ENCODE results near the gene IQCE. TPM values are rescaled to one million over a fixed set of nuclear protein-coding genes. Genes with fewer than 3 reads are reported as not detected.

IQCE gene
- total RNA-seq, 1 experiment from 2014 or later: 44.8 TPM

- intact Hi-C loops (cut with micrococcal nuclease; ENCODE audit: unreplicated experiment) (no loop called here), in situ Hi-C loops (cut with HindIII; ENCODE audit: low pct_unique_long_range_greater_than_20kb, low sequenced_read_pairs) (no loop called here)
- Histone ChIP-seq H3K36me3 (ENCODE audit: control insufficient read depth, insufficient read depth, low read length) (no peaks in the 10 kb centered on the region; the same call in 1 of the 2 replicates), H3K4me3 (ENCODE audit: low read depth in 2 of 2, low read length in 2 of 2) (no peak overlapping the region), H3K9me3 (ENCODE audit: control insufficient read depth, insufficient read depth, low read depth, low read length) (no peaks in the 10 kb centered on the region), H3K27me3 (ENCODE audit: control insufficient read depth, insufficient read depth, low read length) (no peaks in the 10 kb centered on the region), H3K4me1 (ENCODE audit: control insufficient read depth, insufficient read depth, low read length) (no peaks in the 10 kb centered on the region), H3K27ac (ENCODE audit: low read length) (no peak overlapping the region)
- BruUV-seq (replicated peaks): no TSS peak
- CTCF ChIA-PET: no interaction called here
- DNase-seq (ENCODE audit: low read depth, low spot score): no peak
- ATAC-seq: no peak
- POLR2A ChIA-PET: no interaction called here
- TF ChIP-seq TCF7L2 (IDR thresholded peaks at IDR 0.05; ENCODE audit: low read depth, low read length): no peak
- TF ChIP-seq, protein P1, sequence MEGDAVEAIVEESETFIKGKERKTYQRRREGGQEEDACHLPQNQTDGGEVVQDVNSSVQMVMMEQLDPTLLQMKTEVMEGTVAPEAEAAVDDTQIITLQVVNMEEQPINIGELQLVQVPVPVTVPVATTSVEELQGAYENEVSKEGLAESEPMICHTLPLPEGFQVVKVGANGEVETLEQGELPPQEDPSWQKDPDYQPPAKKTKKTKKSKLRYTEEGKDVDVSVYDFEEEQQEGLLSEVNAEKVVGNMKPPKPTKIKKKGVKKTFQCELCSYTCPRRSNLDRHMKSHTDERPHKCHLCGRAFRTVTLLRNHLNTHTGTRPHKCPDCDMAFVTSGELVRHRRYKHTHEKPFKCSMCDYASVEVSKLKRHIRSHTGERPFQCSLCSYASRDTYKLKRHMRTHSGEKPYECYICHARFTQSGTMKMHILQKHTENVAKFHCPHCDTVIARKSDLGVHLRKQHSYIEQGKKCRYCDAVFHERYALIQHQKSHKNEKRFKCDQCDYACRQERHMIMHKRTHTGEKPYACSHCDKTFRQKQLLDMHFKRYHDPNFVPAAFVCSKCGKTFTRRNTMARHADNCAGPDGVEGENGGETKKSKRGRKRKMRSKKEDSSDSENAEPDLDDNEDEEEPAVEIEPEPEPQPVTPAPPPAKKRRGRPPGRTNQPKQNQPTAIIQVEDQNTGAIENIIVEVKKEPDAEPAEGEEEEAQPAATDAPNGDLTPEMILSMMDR (IDR thresholded peaks at IDR 0.05): no peak
- no peak for TF ChIP-seq SIN3A (IDR thresholded peaks at IDR 0.05; ENCODE audit: borderline replicate concordance, insufficient read depth, low read depth, low read length)
- TF ChIP-seq REST (IDR thresholded peaks at IDR 0.05; ENCODE audit: insufficient read depth in 1 of 2, low read depth in 2 of 2, low read length in 1 of 2): no peak
- TF ChIP-seq POLR2AphosphoS5 (IDR thresholded peaks at IDR 0.05; ENCODE audit: low read depth, low read length): no peak
These were observed 12.6 kb downstream of the IQCE start for GRCh38 chr7:2571409-2571808.

DNA sequence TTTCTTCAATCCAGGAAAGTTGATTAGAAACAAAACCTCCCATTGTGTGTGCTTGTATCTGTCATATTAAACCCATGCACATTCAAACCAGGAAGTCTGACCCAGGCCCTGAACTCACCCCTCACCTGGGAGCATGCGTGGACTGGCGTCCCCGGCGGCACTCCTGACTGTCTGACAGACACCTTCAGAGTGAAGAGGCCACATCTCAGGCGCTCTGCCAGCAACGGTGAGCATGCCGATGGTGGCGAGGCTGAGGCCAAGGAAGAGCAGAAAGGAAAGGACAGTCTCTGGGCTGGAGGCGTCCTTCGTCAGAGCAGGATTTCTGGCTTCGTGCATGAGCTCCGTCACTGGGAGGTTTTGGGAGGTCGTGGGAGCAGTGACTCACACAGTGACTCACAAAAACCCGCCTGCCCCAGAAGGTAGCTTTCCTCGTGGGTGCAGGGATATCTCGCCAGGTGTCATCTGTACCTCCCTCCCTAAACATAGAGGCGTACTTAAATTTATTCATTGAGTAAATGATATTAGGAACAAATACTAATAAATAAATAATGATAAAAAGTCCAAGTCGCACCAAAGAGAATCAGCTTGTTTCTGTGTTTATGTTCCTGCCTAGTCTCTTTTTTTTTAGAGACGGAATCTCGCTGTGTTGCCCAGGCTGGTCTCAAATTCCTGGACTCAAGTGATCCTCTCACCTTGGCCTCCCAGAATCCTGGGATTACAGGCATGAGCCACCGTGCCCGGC lies 13.5 kb downstream of the IQCE start:
- H3K27me3 ChIP-seq (ENCODE audit: control insufficient read depth, insufficient read depth, low read length): no peaks in the 10 kb centered on the region
- H3K27ac ChIP-seq (ENCODE audit: low read length): no peak overlapping the region
- H3K4me3 ChIP-seq (ENCODE audit: low read depth in 2 of 2, low read length in 2 of 2): no peak overlapping the region
- DNase-seq (ENCODE audit: low read depth, low spot score) (no peak), ATAC-seq (no peak)
- intact Hi-C loops (cut with micrococcal nuclease; ENCODE audit: unreplicated experiment): no loop called here
- no peaks in the 10 kb centered on the region for H3K9me3 ChIP-seq (ENCODE audit: control insufficient read depth, insufficient read depth, low read depth, low read length)
- no peaks in the 10 kb centered on the region for H3K4me1 ChIP-seq (ENCODE audit: control insufficient read depth, insufficient read depth, low read length)
- no TSS peak for BruUV-seq (replicated peaks)
- in situ Hi-C loops (cut with HindIII; ENCODE audit: low pct_unique_long_range_greater_than_20kb, low sequenced_read_pairs): no loop called here
- ChIA-PET CTCF (no interaction called here), POLR2A (interaction anchor here (0.6 kb wide), 1 partner anchor 23 kb away, joined by 3 read pairs; no protein-coding TSS in a partner anchor)
- H3K36me3 ChIP-seq (ENCODE audit: control insufficient read depth, insufficient read depth, low read length): no peaks in the 10 kb centered on the region; the same call in 1 of the 2 replicates
- TF ChIP-seq SIN3A (IDR thresholded peaks at IDR 0.05; ENCODE audit: borderline replicate concordance, insufficient read depth, low read depth, low read length) (no peak), POLR2AphosphoS5 (IDR thresholded peaks at IDR 0.05; ENCODE audit: low read depth, low read length) (no peak), TCF7L2 (IDR thresholded peaks at IDR 0.05; ENCODE audit: low read depth, low read length) (no peak), REST (IDR thresholded peaks at IDR 0.05; ENCODE audit: insufficient read depth in 1 of 2, low read depth in 2 of 2, low read length in 1 of 2) (no peak)
- TF ChIP-seq, protein P1 (IDR thresholded peaks at IDR 0.05): no peak
